NCI-H2227 (cell line): ENCODE results near the gene HPCAL4.

Experiments
- DNase-seq: peaks from one replicate; lab custom pipeline; 2025; ENCODE audit not compliant: unreplicated experiment; lab: John Stamatoyannopoulos, UW

Gene HPCAL4

GRCh38 chr1:39631361-39632322 lies 59.6 kb downstream of the HPCAL4 start:
- no peak for DNase-seq

- no peak for DNase-seq
These were observed 62.4 kb downstream of the HPCAL4 start for GRCh38 chr1:39628807-39629350.
